GM18508 (cell line): ENCODE data around the gene SRP54.
"Not testable (repeated sequence)": the region's sequence is repeated elsewhere in the genome, so short reads cannot be mapped to it uniquely, and the experiment has no call there.

ENCODE experiments used
- ATAC-seq: cut with Tn5 transposase; IDR thresholded peaks from one replicate; pipeline ENCODE4 v1.9.1; 2021; ENCODE audit warnings: moderate number of reproducible peaks; ENCODE audit not compliant: insufficient read depth, unreplicated experiment

SRP54 gene

GRCh38 chr14:34982421-34983147, at the start of gene SRP54:
TSS of gene SRP54 (plus strand) at chr14:34982992. CDS start at chr14:34996710, 13,718 bp downstream.
- peak; percentile 57 for ATAC-seq

GRCh38 chr14:34933301-34933700, 49.5 kb upstream of the SRP54 start:
- ATAC-seq: no peak

GRCh38 chr14:34935488-34935887, 47.3 kb upstream of the SRP54 start:
- ATAC-seq: no peak

- ATAC-seq: no peak
Measured at GRCh38 chr14:34937442-34937841, 45.4 kb upstream of the SRP54 start.

GRCh38 chr14:34937876-34938275, 44.9 kb upstream of the SRP54 start:
- no peak for ATAC-seq

- no peak for ATAC-seq
Measured at GRCh38 chr14:34943506-34943905, 39.3 kb upstream of the SRP54 start.

- ATAC-seq: no peak
Measured at GRCh38 chr14:34944744-34945143, 38.0 kb upstream of the SRP54 start.

- ATAC-seq: no peak
Measured at GRCh38 chr14:34946699-34947098, 36.1 kb upstream of the SRP54 start.

- no peak for ATAC-seq
Measured at GRCh38 chr14:34951286-34951685, 31.5 kb upstream of the SRP54 start.

- ATAC-seq: no peak
Measured at GRCh38 chr14:34956931-34957330, 25.9 kb upstream of the SRP54 start.

- ATAC-seq: no peak
Measured at GRCh38 chr14:34957771-34958286, 25.0 kb upstream of the SRP54 start.

- not testable (repeated sequence) for ATAC-seq
Measured at GRCh38 chr14:34962106-34962505, 20.7 kb upstream of the SRP54 start.

GRCh38 chr14:34964977-34965764, 17.6 kb upstream of the SRP54 start:
- no peak for ATAC-seq

GRCh38 chr14:34965912-34966311, 16.9 kb upstream of the SRP54 start:
- no peak for ATAC-seq

GRCh38 chr14:34966413-34966812, 16.4 kb upstream of the SRP54 start:
- ATAC-seq: peak; percentile 82

- ATAC-seq: no peak
Measured at GRCh38 chr14:34970665-34971064, 12.1 kb upstream of the SRP54 start.

GRCh38 chr14:34971381-34971780, 11.4 kb upstream of the SRP54 start:
- ATAC-seq: no peak

- no peak for ATAC-seq
Measured at GRCh38 chr14:34971801-34972200, 11.0 kb upstream of the SRP54 start.

- ATAC-seq: no peak
Measured at GRCh38 chr14:34978444-34978843, 4.3 kb upstream of the SRP54 start.

GRCh38 chr14:34980337-34980900, 2.4 kb upstream of the SRP54 start:
- ATAC-seq: no peak
